SK-N-SH (cell line): ENCODE data around the gene TRIM22. TPM values are rescaled to one million over a fixed set of nuclear protein-coding genes. Genes with fewer than 3 reads are reported as not detected.
"Not testable (repeated sequence)": the region's sequence is repeated elsewhere in the genome, so short reads cannot be mapped to it uniquely, and the experiment has no call there.

Experiments
- CTCF ChIA-PET: fragments of 300-600, 350-600 bp; formaldehyde crosslinking; extraction: SDS; loops from one replicate; lab custom pipeline; 2021; lab: Yijun Ruan, JAX
- POLR2A ChIA-PET: fragments of 350-600 bp; sonication (Branson Sonifier 250); formaldehyde crosslinking; extraction: SDS; loops from one replicate; lab custom pipeline; 2020; ENCODE audit warnings: antibody characterized with exemption, inconsistent platforms; lab: Yijun Ruan, JAX
- DNase-seq: peaks from one replicate; pipeline ENCODE4 v3.0.0; 2012
- H2AFZ ChIP-seq: fragments of 200-600 bp; sonication (generic); 2 replicates; pipeline ENCODE4 v1.8.1; 2016; ENCODE audit warnings: antibody characterized with exemption, mild to moderate bottlenecking, low read depth
- H3F3A ChIP-seq: fragments of 200-600 bp; sonication (generic); replicated peaks from 2 replicates; pipeline ENCODE3; 2016; ENCODE audit warnings: antibody characterized with exemption, mild to moderate bottlenecking; ENCODE audit not compliant: insufficient read depth
- H3K27ac ChIP-seq, 2 experiments: fragments of 200-500 bp in 1 of 2; fragments of 200-600 bp in 1 of 2; sonication (Bioruptor generic) in 1 of 2; sonication (generic), shearing (Covaris generic) in 1 of 2; 2 replicates each; pipeline versions ENCODE4 v1.5.1 to v1.6.1; 2014 to 2016; ENCODE audit warnings: low read depth in 2 of 2, inconsistent platforms in 1 of 2, low read length in 1 of 2, mild to moderate bottlenecking in 1 of 2, mixed read lengths in 1 of 2
- H3K27me3 ChIP-seq: fragments of 200-600 bp; sonication (generic), shearing (Covaris generic); 2 replicates; pipeline ENCODE4 v1.6.1; 2016; ENCODE audit warnings: mixed run types; ENCODE audit not compliant: insufficient read depth
- H3K36me3 ChIP-seq, 2 experiments: fragments of 200-500 bp in 1 of 2; fragments of 200-600 bp in 1 of 2; sonication (Bioruptor generic) in 1 of 2; sonication (generic) in 1 of 2; replicated peaks in 1 of 2; 2 replicates each; pipeline versions ENCODE3 to v1.5.1; 2014 to 2016; ENCODE audit warnings: low read length in 1 of 2, mild to moderate bottlenecking in 1 of 2; ENCODE audit not compliant: insufficient read depth in 2 of 2, control insufficient read depth in 1 of 2
- H3K4me1 ChIP-seq, 2 experiments: fragments of 200-500 bp in 1 of 2; fragments of 200-600 bp in 1 of 2; sonication (Bioruptor generic) in 1 of 2; sonication (generic), shearing (Covaris generic) in 1 of 2; 2 replicates each; pipeline versions ENCODE4 v1.5.1 to v1.6.1; 2014 to 2016; ENCODE audit warnings: low read depth in 1 of 2, low read length in 1 of 2, mixed run types in 1 of 2; ENCODE audit not compliant: insufficient read depth in 2 of 2, control insufficient read depth in 1 of 2
- H3K4me2 ChIP-seq: fragments of 200-600 bp; sonication (generic), shearing (Covaris generic); 2 replicates; pipeline ENCODE4 v1.6.1; 2017; ENCODE audit warnings: mixed run types
- H3K4me3 ChIP-seq, 2 experiments: fragments of 200-500 bp in 1 of 2; fragments of 200-600 bp in 1 of 2; sonication (Bioruptor generic) in 1 of 2; sonication (generic), shearing (Covaris generic) in 1 of 2; 2 replicates each; pipeline versions ENCODE4 v1.5.1 to v1.8.1; 2014 to 2016; ENCODE audit warnings: low read depth in 2 of 2, inconsistent platforms in 1 of 2, low read length in 1 of 2, mild to moderate bottlenecking in 1 of 2, mixed read lengths in 1 of 2, moderate library complexity in 1 of 2
- H3K79me2 ChIP-seq: fragments of 200-600 bp; sonication (generic); 2 replicates; pipeline ENCODE4 v1.8.1; 2017; ENCODE audit warnings: mild to moderate bottlenecking; ENCODE audit not compliant: insufficient read depth
- H3K9ac ChIP-seq: fragments of 200-600 bp; sonication (generic); 2 replicates; pipeline ENCODE4 v1.6.1; 2017; ENCODE audit warnings: mixed run types
- H3K9me2 ChIP-seq: fragments of 200-600 bp; sonication (generic); 2 replicates; pipeline ENCODE4 v1.6.1; 2017; ENCODE audit warnings: mixed run types
- H3K9me3 ChIP-seq: fragments of 200-600 bp; sonication (generic); 2 replicates; pipeline ENCODE4 v1.6.1; 2017; ENCODE audit warnings: mixed run types, mild to moderate bottlenecking, moderate library complexity
- H4K20me1 ChIP-seq: fragments of 200-600 bp; sonication (generic); 2 replicates; pipeline ENCODE4 v1.6.1; 2017; ENCODE audit warnings: mild to moderate bottlenecking, mixed run types; ENCODE audit not compliant: insufficient read depth
- ELF1 ChIP-seq: IDR thresholded peaks from 2 replicates; pipeline ENCODE4 v1.4.0; 2012
- FOXJ3 ChIP-seq: sonication (generic); formaldehyde crosslinking; IDR thresholded peaks from 2 replicates; pipeline ENCODE4 v1.5.1; 2020; ENCODE audit warnings: mild to moderate bottlenecking, missing genetic modification reagents
- GATA2 ChIP-seq: sonication (generic); formaldehyde crosslinking; IDR thresholded peaks from 2 replicates; pipeline ENCODE4 v1.5.0; 2020; ENCODE audit warnings: mild to moderate bottlenecking, missing genetic modification reagents
- IRF3 ChIP-seq: fragments of 150-350 bp; IDR thresholded peaks from 2 replicates; pipeline ENCODE4 v1.6.1; 2016; ENCODE audit warnings: mild to moderate bottlenecking, low read depth, low read length
- MXI1 ChIP-seq: IDR thresholded peaks from 2 replicates; pipeline ENCODE4 v1.6.1; 2012; ENCODE audit warnings: mild to moderate bottlenecking, low read depth, low read length, improper control_type of control experiment
- NFIC ChIP-seq: IDR thresholded peaks from 2 replicates; pipeline ENCODE4 v1.4.0; 2012; ENCODE audit warnings: borderline replicate concordance
- NRF1 ChIP-seq: IDR thresholded peaks from 2 replicates; pipeline ENCODE4 v1.6.1; 2012; ENCODE audit warnings: low read depth, mild to moderate bottlenecking, low read length
- RAD21 ChIP-seq: IDR thresholded peaks from 2 replicates; pipeline ENCODE4 v1.6.1; 2012; ENCODE audit warnings: mild to moderate bottlenecking, low read length
- RCOR1 ChIP-seq: fragments of 150-350 bp; IDR thresholded peaks from 2 replicates; pipeline ENCODE4 v1.6.1; 2017; ENCODE audit warnings: antibody characterized with exemption, low read length
- RXRA ChIP-seq: IDR thresholded peaks from 2 replicates; pipeline ENCODE4 v1.4.0; 2012; ENCODE audit warnings: low read depth, mild to moderate bottlenecking, borderline replicate concordance
- SIN3A ChIP-seq: IDR thresholded peaks from 2 replicates; pipeline ENCODE4 v1.6.1; 2012; ENCODE audit warnings: low read depth, mild to moderate bottlenecking, low read length, moderate library complexity, borderline replicate concordance
- TAF1 ChIP-seq: IDR thresholded peaks from 2 replicates; pipeline ENCODE4 v1.6.1; 2012; ENCODE audit warnings: low read depth, mild to moderate bottlenecking, low read length, moderate library complexity, borderline replicate concordance
- TCF12 ChIP-seq: IDR thresholded peaks from 2 replicates; pipeline ENCODE4 v1.4.0; 2012
- USF1 ChIP-seq: IDR thresholded peaks from 2 replicates; pipeline ENCODE4 v1.4.0; 2012; ENCODE audit warnings: low read depth, borderline replicate concordance
- WGBS: methylation state at CpG from one replicate; pipeline ENCODE4 v1.1.6; 2017; ENCODE audit warnings: low lambda C conversion rate; 5-methylcytosine and 5-hydroxymethylcytosine counted together
- polyA plus RNA-seq, 3 experiments: library from polyadenylated mRNA; depleted of rRNA; stranded (reverse); fragments of >200 nt; gene quantifications; 2 replicates each; pipeline ENCODE4 v1.2.3, GENCODE V29; 2012
- TF ChIP-seq, protein P1 (sequence below): IDR thresholded peaks from 2 replicates; pipeline ENCODE4 v1.4.0; 2012; ENCODE audit warnings: low read depth
- TF ChIP-seq, protein P2 (sequence below): IDR thresholded peaks from 2 replicates; pipeline ENCODE4 v1.4.0; 2012; ENCODE audit warnings: low read depth, borderline replicate concordance
- TF ChIP-seq, protein P3 (sequence below): IDR thresholded peaks from 2 replicates; pipeline ENCODE4; 2012

The TRIM22 gene
- polyA plus RNA-seq, 1 of the 3 experiments (the other 2 are of a cell fraction): 47.1 TPM

GRCh38 chr11:5713695-5714094 is 24.1 kb downstream of the TRIM22 start:
- H3F3A ChIP-seq: peaks cover 5% of the 10 kb centered on the region
- no peaks in the 10 kb centered on the region for H4K20me1 ChIP-seq
- H2AFZ ChIP-seq: no peak overlapping the region
- no peak for TF ChIP-seq TCF12
- TF ChIP-seq GATA2: no peak
- TF ChIP-seq, protein P1, sequence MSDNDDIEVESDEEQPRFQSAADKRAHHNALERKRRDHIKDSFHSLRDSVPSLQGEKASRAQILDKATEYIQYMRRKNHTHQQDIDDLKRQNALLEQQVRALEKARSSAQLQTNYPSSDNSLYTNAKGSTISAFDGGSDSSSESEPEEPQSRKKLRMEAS: no peak
- no peak for TF ChIP-seq FOXJ3
- TF ChIP-seq, protein P2, sequence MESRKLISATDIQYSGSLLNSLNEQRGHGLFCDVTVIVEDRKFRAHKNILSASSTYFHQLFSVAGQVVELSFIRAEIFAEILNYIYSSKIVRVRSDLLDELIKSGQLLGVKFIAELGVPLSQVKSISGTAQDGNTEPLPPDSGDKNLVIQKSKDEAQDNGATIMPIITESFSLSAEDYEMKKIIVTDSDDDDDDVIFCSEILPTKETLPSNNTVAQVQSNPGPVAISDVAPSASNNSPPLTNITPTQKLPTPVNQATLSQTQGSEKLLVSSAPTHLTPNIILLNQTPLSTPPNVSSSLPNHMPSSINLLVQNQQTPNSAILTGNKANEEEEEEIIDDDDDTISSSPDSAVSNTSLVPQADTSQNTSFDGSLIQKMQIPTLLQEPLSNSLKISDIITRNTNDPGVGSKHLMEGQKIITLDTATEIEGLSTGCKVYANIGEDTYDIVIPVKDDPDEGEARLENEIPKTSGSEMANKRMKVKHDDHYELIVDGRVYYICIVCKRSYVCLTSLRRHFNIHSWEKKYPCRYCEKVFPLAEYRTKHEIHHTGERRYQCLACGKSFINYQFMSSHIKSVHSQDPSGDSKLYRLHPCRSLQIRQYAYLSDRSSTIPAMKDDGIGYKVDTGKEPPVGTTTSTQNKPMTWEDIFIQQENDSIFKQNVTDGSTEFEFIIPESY: no peak
- no peak for TF ChIP-seq NFIC
- no peak for TF ChIP-seq ELF1
- TF ChIP-seq RCOR1: no peak
- TF ChIP-seq NRF1: no peak
- no peak for TF ChIP-seq TAF1
- TF ChIP-seq, protein P3, sequence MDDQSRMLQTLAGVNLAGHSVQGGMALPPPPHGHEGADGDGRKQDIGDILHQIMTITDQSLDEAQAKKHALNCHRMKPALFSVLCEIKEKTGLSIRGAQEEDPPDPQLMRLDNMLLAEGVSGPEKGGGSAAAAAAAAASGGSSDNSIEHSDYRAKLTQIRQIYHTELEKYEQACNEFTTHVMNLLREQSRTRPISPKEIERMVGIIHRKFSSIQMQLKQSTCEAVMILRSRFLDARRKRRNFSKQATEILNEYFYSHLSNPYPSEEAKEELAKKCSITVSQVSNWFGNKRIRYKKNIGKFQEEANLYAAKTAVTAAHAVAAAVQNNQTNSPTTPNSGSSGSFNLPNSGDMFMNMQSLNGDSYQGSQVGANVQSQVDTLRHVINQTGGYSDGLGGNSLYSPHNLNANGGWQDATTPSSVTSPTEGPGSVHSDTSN: no peak
- TF ChIP-seq RXRA: no peak
- TF ChIP-seq SIN3A: no peak
- TF ChIP-seq USF1: no peak
- no peak for TF ChIP-seq IRF3
- TF ChIP-seq RAD21: no peak
- no peak for TF ChIP-seq MXI1
- no peak overlapping the region for H3K27ac ChIP-seq
- H3K27me3 ChIP-seq: no peaks in the 10 kb centered on the region; the same call in 1 of the 2 replicates
- H3K4me3 ChIP-seq: no peak overlapping the region
- no peaks in the 10 kb centered on the region for H3K9me3 ChIP-seq
- ChIA-PET POLR2A (no interaction called here), CTCF (no interaction called here)
- no peak overlapping the region for H3K9ac ChIP-seq
- no peak overlapping the region for H3K4me2 ChIP-seq
- H3K79me2 ChIP-seq: no peaks in the 10 kb centered on the region
- 20% methylated on average over 5 of the region's 5 CpGs for WGBS
- peaks cover 7 to 14% of the 10 kb centered on the region in 2 experiments for H3K36me3 ChIP-seq
- no peaks in the 10 kb centered on the region for H3K4me1 ChIP-seq
- H3K9me2 ChIP-seq: no peaks in the 10 kb centered on the region
- DNase-seq: no peak

- H3K9me2 ChIP-seq, DNase-seq, POLR2A ChIA-PET, H3K9me3 ChIP-seq, H3K9ac ChIP-seq, H3F3A ChIP-seq, H3K79me2 ChIP-seq, H3K36me3 ChIP-seq, H3K4me3 ChIP-seq, H3K27me3 ChIP-seq, H3K4me2 ChIP-seq, H3K27ac ChIP-seq, H4K20me1 ChIP-seq, CTCF ChIA-PET, H3K4me1 ChIP-seq, H2AFZ ChIP-seq: not testable (repeated sequence)
- 5% methylated on average over 1 of the region's 1 CpG for WGBS
Observed at GRCh38 chr11:5716518-5716917, 26.9 kb downstream of the TRIM22 start.
